IPS-18c (cell line): ENCODE measurements around the gene OR8D1.
"Not testable (repeated sequence)": the region's sequence is repeated elsewhere in the genome, so short reads cannot be mapped to it uniquely, and the experiment has no call there.

Experiments
- H3K4me3 ChIP-seq: 2 replicates; pipeline ENCODE4 v1.7.0; 2013; ENCODE audit warnings: low read depth, mild to moderate bottlenecking, low read length, moderate library complexity; ENCODE audit not compliant: insufficient read depth
- H3K9me3 ChIP-seq: one replicate; pipeline ENCODE4 v1.6.1; 2013; ENCODE audit warnings: mild to moderate bottlenecking, low read length, moderate library complexity; ENCODE audit not compliant: control insufficient read depth, insufficient read depth

The OR8D1 gene

GRCh38 chr11:124302347-124303125 lies 11.2 kb downstream of the OR8D1 start:
- no peak overlapping the region for H3K4me3 ChIP-seq
- H3K9me3 ChIP-seq = no peaks in the 10 kb centered on the region

GRCh38 chr11:124301548-124301947 lies 12.2 kb downstream of the OR8D1 start:
- H3K9me3 ChIP-seq = no peaks in the 10 kb centered on the region
- no peak overlapping the region for H3K4me3 ChIP-seq

GRCh38 chr11:124297921-124298320 lies 15.8 kb downstream of the OR8D1 start:
- Histone ChIP-seq H3K4me3 (no peak overlapping the region), H3K9me3 (no peaks in the 10 kb centered on the region)

GRCh38 chr11:124296016-124296415 lies 17.7 kb downstream of the OR8D1 start:
- no peak overlapping the region for H3K4me3 ChIP-seq
- no peaks in the 10 kb centered on the region for H3K9me3 ChIP-seq

- H3K9me3 ChIP-seq = no peaks in the 10 kb centered on the region
- no peak overlapping the region for H3K4me3 ChIP-seq
Measured at GRCh38 chr11:124294687-124295086, 19.1 kb downstream of the OR8D1 start.

- Histone ChIP-seq H3K4me3 (no peak overlapping the region), H3K9me3 (no peaks in the 10 kb centered on the region)
Measured at GRCh38 chr11:124285610-124286344, 28.0 kb downstream of the OR8D1 start.

- Histone ChIP-seq H3K9me3 (no peaks in the 10 kb centered on the region), H3K4me3 (no peak overlapping the region)
Measured at GRCh38 chr11:124278261-124278660, 35.5 kb downstream of the OR8D1 start.

- Histone ChIP-seq H3K9me3 (no peaks in the 10 kb centered on the region), H3K4me3 (no peak overlapping the region)
Measured at GRCh38 chr11:124277804-124278203, 35.9 kb downstream of the OR8D1 start.

GRCh38 chr11:124277207-124277606 lies 36.5 kb downstream of the OR8D1 start:
- H3K9me3 ChIP-seq = no peaks in the 10 kb centered on the region
- H3K4me3 ChIP-seq = no peak overlapping the region

GRCh38 chr11:124276081-124276480 lies 37.7 kb downstream of the OR8D1 start:
- Histone ChIP-seq H3K9me3 (no peaks in the 10 kb centered on the region), H3K4me3 (no peak overlapping the region)

GRCh38 chr11:124274000-124274399 lies 39.7 kb downstream of the OR8D1 start:
- H3K4me3 ChIP-seq = no peak overlapping the region

GRCh38 chr11:124270886-124271285 lies 42.9 kb downstream of the OR8D1 start:
- not testable (repeated sequence) for H3K4me3 ChIP-seq, H3K9me3 ChIP-seq

More at GRCh38 chr11:124274000-124274399, 39.7 kb downstream of the OR8D1 start:
- no peaks in the 10 kb centered on the region for H3K9me3 ChIP-seq

- not testable (repeated sequence) for H3K9me3 ChIP-seq, H3K4me3 ChIP-seq
Measured at GRCh38 chr11:124265041-124265440, 48.7 kb downstream of the OR8D1 start.

- no peaks in the 10 kb centered on the region for H3K9me3 ChIP-seq
Measured at GRCh38 chr11:124256076-124256475, 57.7 kb downstream of the OR8D1 start, which contains the start of gene OR8G5. Gene OR8G5, plus strand, starts transcription at chr11:124256376. Its CDS starts 8,556 bp downstream, at chr11:124264932.

More at GRCh38 chr11:124256076-124256475, 57.7 kb downstream of the OR8D1 start, which contains the start of gene OR8G5:
- H3K4me3 ChIP-seq = no peak within 1 kb of the TSS
